HAP-1 (cell line): ENCODE data around the gene FBXO21.
"Not testable (repeated sequence)": the region's sequence is repeated elsewhere in the genome, so short reads cannot be mapped to it uniquely, and the experiment has no call there.

Source experiments
- DNase-seq, 2 experiments: peaks; one replicate each; pipeline ENCODE4 v3.0.0-alpha.2; 2016 to 2020; ENCODE audit warnings: low spot score in 2 of 2
- H3K27me3 ChIP-seq: fragments of 250-450 bp; sonication (Bioruptor Pico); 2 replicates; pipeline ENCODE4 v1.5.1; 2020; ENCODE audit warnings: low read depth, mild to moderate bottlenecking, moderate library complexity
- H3K36me3 ChIP-seq: fragments of 250-450 bp; sonication (Bioruptor Pico); replicated peaks from 2 replicates; pipeline ENCODE4 v1.5.1; 2020; ENCODE audit warnings: mild to moderate bottlenecking
- H3K4me1 ChIP-seq: fragments of 250-450 bp; sonication (Bioruptor Pico); 2 replicates; pipeline ENCODE4 v1.5.1; 2020; ENCODE audit warnings: mild to moderate bottlenecking
- H3K4me3 ChIP-seq: fragments of 250-450 bp; sonication (Bioruptor Pico); 2 replicates; pipeline ENCODE4 v1.5.1; 2020; ENCODE audit warnings: mild to moderate bottlenecking, moderate library complexity
- H3K9me3 ChIP-seq: fragments of 250-450 bp; sonication (Bioruptor Pico); 2 replicates; pipeline ENCODE4 v1.5.1; 2020; ENCODE audit warnings: mild to moderate bottlenecking, moderate library complexity
- in situ Hi-C: fragments of 300-500 bp; cut with MboI; formaldehyde crosslinking; loops from 3 replicates; pipeline ENCODE4 v1.14.3; 2020; ENCODE audit warnings: low sequenced_read_pairs, inconsistent platforms, mixed read lengths

Gene FBXO21

DNA sequence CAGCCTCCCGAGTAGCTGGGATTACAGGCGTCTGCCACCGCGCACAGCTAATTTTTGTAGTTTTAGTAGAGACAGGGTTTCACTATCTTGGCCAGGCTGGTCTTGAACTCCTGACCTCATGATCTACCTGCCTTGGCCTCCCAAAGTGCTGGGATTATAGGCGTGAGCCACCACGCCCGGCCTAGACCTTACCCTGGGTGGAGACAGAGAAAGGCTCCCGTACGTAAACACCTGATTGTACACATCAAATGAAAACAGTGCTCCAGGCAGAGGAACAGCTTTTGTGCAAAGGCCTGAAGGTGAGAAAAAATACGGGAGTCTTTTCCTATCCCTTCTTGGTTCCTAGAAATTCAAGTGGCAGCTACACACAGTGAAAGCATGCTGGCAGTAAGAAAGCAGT lies 95.1 kb downstream of the FBXO21 start:
- DNase-seq, H3K9me3 ChIP-seq, H3K4me1 ChIP-seq, H3K27me3 ChIP-seq, H3K36me3 ChIP-seq, in situ Hi-C loops, H3K4me3 ChIP-seq: not testable (repeated sequence)

DNA sequence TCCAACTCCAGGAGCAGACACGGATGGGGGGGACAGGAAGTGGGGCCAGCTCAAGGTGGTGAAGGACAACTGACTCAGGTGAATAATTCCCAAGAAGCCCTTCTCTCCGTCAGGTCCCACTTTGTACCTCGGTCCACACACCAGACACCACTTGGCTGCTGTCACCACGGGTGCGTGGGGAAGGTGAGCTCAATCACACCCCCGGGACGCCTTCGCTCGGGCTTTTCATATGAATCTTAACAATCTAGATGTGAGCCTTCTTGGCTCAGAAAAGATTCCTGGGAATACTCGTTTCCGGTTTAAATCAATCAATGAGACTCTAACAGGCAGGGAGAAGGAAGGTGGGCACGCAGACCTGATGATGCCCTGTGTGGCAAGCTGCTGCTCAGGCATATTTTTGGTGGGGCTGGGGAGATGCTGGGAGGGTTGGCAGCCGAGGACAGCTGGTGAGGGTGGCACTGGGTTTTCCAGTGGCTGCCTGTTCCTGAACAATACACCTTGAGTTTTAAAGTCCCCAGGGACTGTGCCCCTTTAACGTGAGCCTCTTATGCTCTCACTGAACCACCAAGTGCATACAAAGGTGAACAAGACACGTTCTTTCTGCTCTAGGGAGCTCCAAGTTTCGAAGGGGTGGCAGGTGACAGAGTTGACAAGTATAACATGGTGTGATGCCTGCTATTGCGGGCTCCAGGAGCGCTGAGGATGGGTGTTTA lies 96.2 kb downstream of the FBXO21 start:
- in situ Hi-C loops, result no loop called here
- Histone ChIP-seq H3K27me3 (no peaks in the 10 kb centered on the region), H3K9me3 (peaks cover 4% of the 10 kb centered on the region; the same call in 1 of the 2 replicates), H3K4me3 (no peak overlapping the region), H3K36me3 (no peaks in the 10 kb centered on the region), H3K4me1 (no peaks in the 10 kb centered on the region; the same call in 1 of the 2 replicates)
- no peak for DNase-seq

DNA sequence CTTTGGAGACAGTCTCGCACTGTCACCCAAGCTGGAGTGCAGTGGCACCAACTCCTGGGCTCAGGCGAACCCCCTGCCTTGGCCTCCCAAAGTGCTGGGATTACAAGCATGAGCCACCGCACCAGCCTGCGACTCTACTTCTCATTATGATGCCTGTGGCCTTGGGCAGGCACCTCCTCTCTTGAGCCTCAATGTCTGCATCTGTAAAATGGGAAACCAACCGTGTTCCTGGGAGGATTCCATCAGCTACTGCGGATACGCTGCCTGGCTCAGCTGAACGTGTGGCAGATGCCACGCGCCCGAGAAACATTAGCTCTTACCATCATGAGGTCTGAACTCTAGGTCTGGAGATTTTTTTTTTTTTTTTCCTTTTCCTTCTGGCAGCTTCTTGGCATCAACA lies 96.8 kb downstream of the FBXO21 start:
- Histone ChIP-seq H3K9me3 (peaks cover 4% of the 10 kb centered on the region; the same call in 1 of the 2 replicates), H3K36me3 (no peaks in the 10 kb centered on the region), H3K4me3 (no peak overlapping the region), H3K27me3 (no peaks in the 10 kb centered on the region), H3K4me1 (no peaks in the 10 kb centered on the region; the same call in 1 of the 2 replicates)
- DNase-seq, result no peak
- in situ Hi-C loops, result no loop called here

DNA sequence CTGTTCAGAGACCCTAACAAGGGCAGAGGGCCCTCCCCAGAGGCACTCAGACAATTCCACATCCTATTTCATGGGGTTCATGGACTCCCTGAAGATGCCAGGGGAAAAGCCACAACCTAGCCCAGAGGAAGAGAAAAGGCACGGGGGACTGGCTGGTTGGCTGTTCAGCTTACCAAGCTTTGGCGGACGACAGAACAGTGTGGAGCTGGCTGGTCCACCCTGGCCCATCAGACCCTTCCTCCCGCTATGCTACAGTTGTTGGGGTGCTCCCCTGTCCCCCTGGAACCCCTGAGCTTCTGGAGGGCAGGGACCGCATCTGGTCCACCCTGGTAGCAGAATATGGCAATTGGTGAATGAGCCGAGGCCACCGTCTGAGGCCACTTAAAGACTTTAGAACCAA lies 97.4 kb downstream of the FBXO21 start:
- Histone ChIP-seq H3K4me1 (no peaks in the 10 kb centered on the region; the same call in 1 of the 2 replicates), H3K36me3 (no peaks in the 10 kb centered on the region), H3K27me3 (no peaks in the 10 kb centered on the region), H3K9me3 (peaks cover 4% of the 10 kb centered on the region; the same call in 1 of the 2 replicates), H3K4me3 (no peak overlapping the region)
- no peak for DNase-seq
- in situ Hi-C loops, result no loop called here

DNA sequence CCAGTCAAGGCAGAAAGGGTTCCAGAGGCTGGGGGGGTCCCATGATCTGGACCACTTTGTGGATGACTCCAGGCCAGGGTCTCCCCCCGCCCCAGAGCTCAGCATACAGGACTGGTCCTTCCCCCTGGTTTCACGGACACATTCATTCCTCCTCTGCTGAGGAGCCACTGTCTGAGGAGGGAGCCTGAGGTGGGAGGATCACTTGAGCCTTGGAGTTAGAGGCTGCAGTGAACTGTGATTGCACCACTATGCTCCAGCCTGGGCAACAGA lies 97.8 kb downstream of the FBXO21 start:
- no peaks in the 10 kb centered on the region for H3K36me3 ChIP-seq
- in situ Hi-C loops, result no loop called here
- no peak for DNase-seq

More for the DNA sequence above, 97.8 kb downstream of the FBXO21 start:
- Histone ChIP-seq H3K9me3 (peaks cover 4% of the 10 kb centered on the region; the same call in 1 of the 2 replicates), H3K4me3 (no peak overlapping the region), H3K4me1 (no peaks in the 10 kb centered on the region; the same call in 1 of the 2 replicates), H3K27me3 (no peaks in the 10 kb centered on the region)
